Measurements from ENCODE around the gene PGAM2. TPM values are rescaled to one million over a fixed set of nuclear protein-coding genes. Genes with fewer than 3 reads are reported as not detected.

The PGAM2 gene
- total and polyA plus RNA-seq, 2 of the 4 experiments (the other 2 are of a cell fraction): not detected

DNA sequence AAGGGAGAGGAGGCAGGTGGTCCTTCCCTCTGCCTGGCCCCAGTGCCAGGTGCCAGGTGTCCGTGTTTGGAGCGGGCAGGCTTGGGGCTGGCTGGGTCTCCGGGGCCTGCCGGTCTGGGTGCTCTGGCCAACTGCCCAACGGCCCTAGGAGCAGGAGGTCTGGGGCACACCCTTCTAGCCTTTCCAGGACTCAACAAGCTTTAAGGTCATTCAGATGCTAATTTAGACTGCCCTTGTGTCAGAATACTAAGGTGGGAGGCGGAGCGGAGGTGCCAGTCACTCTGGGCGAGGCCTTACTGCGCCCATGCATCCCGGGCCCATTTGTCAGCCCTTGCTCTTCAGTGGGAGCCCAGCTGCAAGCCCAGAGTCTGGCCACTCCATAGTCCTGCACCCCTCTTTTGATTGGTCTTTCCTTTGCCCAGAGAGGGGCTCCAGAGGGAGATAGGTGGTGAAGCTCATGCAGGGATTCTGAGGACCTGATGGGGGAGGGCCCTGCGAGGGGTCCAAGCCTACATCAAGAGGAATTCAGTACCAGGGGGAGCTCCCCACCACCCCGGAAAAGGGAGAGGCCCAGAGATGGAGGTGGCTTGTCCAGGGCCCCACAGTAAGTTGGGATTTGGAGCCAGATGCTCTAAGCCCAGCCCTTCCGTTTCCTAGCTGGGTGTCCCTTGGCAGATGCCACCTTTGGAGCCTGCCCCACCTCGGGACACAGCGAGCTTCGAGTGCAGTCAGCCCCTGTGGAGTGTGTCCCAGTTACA lies 1.3 kb downstream of the PGAM2 start:
- no peaks in the 10 kb centered on the region for H3K9me3 ChIP-seq (ENCODE audit: control insufficient read depth, insufficient read depth, low read length)
- no peak; the same call in 1 of the 2 replicates for ATAC-seq (ENCODE audit: low read depth)
- intact Hi-C loops (cut with micrococcal nuclease): no loop called here

More for the DNA sequence above, 1.3 kb downstream of the PGAM2 start:
- Histone ChIP-seq H2BK5ac (ENCODE audit: low read depth, low read length, poor library complexity, severe bottlenecking) (no peak overlapping the region), H3K4ac (ENCODE audit: low read depth, low read length) (no peak overlapping the region), H2AK9ac (replicated peaks; ENCODE audit: low read depth, low read length, poor library complexity) (no peak overlapping the region), H2AK5ac (ENCODE audit: low read depth, low read length) (no peak overlapping the region), H2BK120ac (ENCODE audit: low read depth, low read length) (no peak overlapping the region), H3K36me3 (ENCODE audit: control insufficient read depth, insufficient read depth, low read length) (peaks cover 31% of the 10 kb centered on the region), H3K18ac (ENCODE audit: low read depth, low read length) (no peak overlapping the region), H3K9me1 (ENCODE audit: insufficient read depth, low read length) (no peaks in the 10 kb centered on the region), H4K8ac (ENCODE audit: low read depth in 2 of 2, low read length in 2 of 2) (no peak overlapping the region), H3K27ac (ENCODE audit: insufficient read depth, low read length) (no peak overlapping the region), H2BK20ac (ENCODE audit: low read depth, low read length) (no peak overlapping the region), H3K27me3 (ENCODE audit: control insufficient read depth, insufficient read depth, low read length) (no peaks in the 10 kb centered on the region), H3K4me1 (ENCODE audit: control insufficient read depth, insufficient read depth, low read length) (peaks cover 9% of the 10 kb centered on the region), H3K4me2 (ENCODE audit: low read depth, low read length) (no peak overlapping the region), H3K79me1 (ENCODE audit: low read depth in 1 of 2, low read length in 2 of 2) (0 out of 4 replicates have a peak, but pooled peaks cover 0 to 2% of the 10 kb centered on the region in 2 experiments), H4K5ac (ENCODE audit: low read depth, low read length) (no peak overlapping the region), H3K14ac (replicated peaks; ENCODE audit: low read depth, low read length) (no peak overlapping the region), H2AFZ (replicated peaks; ENCODE audit: low read length, poor library complexity) (no peak overlapping the region), H3K56ac (ENCODE audit: extremely low read depth, insufficient read depth, low read length) (no peak overlapping the region), H3K4me3 (ENCODE audit: insufficient read depth, low read depth, low read length) (no peak overlapping the region), H4K91ac (ENCODE audit: insufficient read depth, low read depth, low read length) (no peak overlapping the region), H3K23ac (ENCODE audit: low read depth, low read length) (no peak overlapping the region), H3K9ac (ENCODE audit: low read depth, low read length) (no peak overlapping the region), H4K20me1 (ENCODE audit: insufficient read depth, low read length) (peaks cover 25% of the 10 kb centered on the region), H2BK15ac (ENCODE audit: low read depth, low read length) (no peak overlapping the region)
- WGBS, 2 experiments (ENCODE audit: extremely low coverage in 2 of 2, insufficient read length in 1 of 2): 51% methylated on average over 10 of the region's 16 CpGs; no CpG with 5 or more reads in 1 of the 2 experiments
- POLR2A ChIA-PET (ENCODE audit: unreplicated experiment): no interaction called here
- TF ChIP-seq, protein P1, sequence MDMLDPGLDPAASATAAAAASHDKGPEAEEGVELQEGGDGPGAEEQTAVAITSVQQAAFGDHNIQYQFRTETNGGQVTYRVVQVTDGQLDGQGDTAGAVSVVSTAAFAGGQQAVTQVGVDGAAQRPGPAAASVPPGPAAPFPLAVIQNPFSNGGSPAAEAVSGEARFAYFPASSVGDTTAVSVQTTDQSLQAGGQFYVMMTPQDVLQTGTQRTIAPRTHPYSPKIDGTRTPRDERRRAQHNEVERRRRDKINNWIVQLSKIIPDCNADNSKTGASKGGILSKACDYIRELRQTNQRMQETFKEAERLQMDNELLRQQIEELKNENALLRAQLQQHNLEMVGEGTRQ (IDR thresholded peaks at IDR 0.05; ENCODE audit: low read depth, low read length): no peak
- no peak for TF ChIP-seq SMC3 (IDR thresholded peaks at IDR 0.05; ENCODE audit: low read depth, low read length)
- TF ChIP-seq BHLHE40 (IDR thresholded peaks at IDR 0.05; ENCODE audit: low read depth, low read length): no peak
- no peak for TF ChIP-seq MXI1 (IDR thresholded peaks at IDR 0.05; ENCODE audit: borderline replicate concordance, low read depth, low read length)
- TF ChIP-seq MAFK (IDR thresholded peaks at IDR 0.05; ENCODE audit: low read depth, low read length): no peak
- TF ChIP-seq NFE2L2 (IDR thresholded peaks at IDR 0.05; ENCODE audit: low read depth, low read length): no peak
- TF ChIP-seq POLR2A (IDR thresholded peaks at IDR 0.05; ENCODE audit: low read depth, low read length): no peak
- TF ChIP-seq RAD21 (IDR thresholded peaks at IDR 0.05; ENCODE audit: low read length): no peak
- no peak for TF ChIP-seq CHD1 (IDR thresholded peaks at IDR 0.05; ENCODE audit: low read depth, low read length)
- no TSS peak for BruUV-seq (replicated peaks)
- no peak for DNase-seq
- dilution Hi-C loops (cut with HindIII; ENCODE audit: low sequenced_read_pairs, unreplicated experiment): no loop called here
- in situ Hi-C loops (cut with MboI; ENCODE audit: low sequenced_read_pairs): no loop called here
- CTCF ChIA-PET: no interaction called here
